ENCODE measurements around the gene OR8D2.

The OR8D2 gene

GRCh38 chr11:124331873-124332272 is 11.9 kb upstream of the OR8D2 start:
- FAIRE-seq (no peak), DNase-seq (ENCODE audit: insufficient read length, low spot score) (no peak)
- no peak for TF ChIP-seq CTCF (IDR thresholded peaks at IDR 0.05; ENCODE audit: insufficient read depth, missing control alignments)

- TF ChIP-seq CTCF (IDR thresholded peaks at IDR 0.05; ENCODE audit: insufficient read depth, missing control alignments), result no peak
- no peak for FAIRE-seq
- no peak for DNase-seq (ENCODE audit: insufficient read length, low spot score)
Measured at GRCh38 chr11:124329787-124330478, 9.9 kb upstream of the OR8D2 start.

- DNase-seq (ENCODE audit: insufficient read length, low spot score), result no peak
- TF ChIP-seq CTCF (IDR thresholded peaks at IDR 0.05; ENCODE audit: insufficient read depth, missing control alignments), result no peak
- FAIRE-seq, result no peak
Measured at GRCh38 chr11:124327775-124328174, 7.8 kb upstream of the OR8D2 start.

GRCh38 chr11:124322356-124322755 is 2.4 kb upstream of the OR8D2 start:
- DNase-seq (ENCODE audit: insufficient read length, low spot score) (no peak), FAIRE-seq (no peak)
- no peak for TF ChIP-seq CTCF (IDR thresholded peaks at IDR 0.05; ENCODE audit: insufficient read depth, missing control alignments)

- DNase-seq (ENCODE audit: insufficient read length, low spot score), result no peak
- no peak for FAIRE-seq
- TF ChIP-seq CTCF (IDR thresholded peaks at IDR 0.05; ENCODE audit: insufficient read depth, missing control alignments), result no peak
Measured at GRCh38 chr11:124315052-124315451, 4.9 kb downstream of the OR8D2 start.

GRCh38 chr11:124313849-124314248 is 6.1 kb downstream of the OR8D2 start, which contains the start of gene OR8D1:
Gene OR8D1 (minus strand): TSS chr11:124313949. CDS start chr11:124310766, 3,183 bp downstream.
- TF ChIP-seq CTCF (IDR thresholded peaks at IDR 0.05; ENCODE audit: insufficient read depth, missing control alignments), result no peak
- no peak for FAIRE-seq
- no peak for DNase-seq (ENCODE audit: insufficient read length, low spot score)

- no peak for TF ChIP-seq CTCF (IDR thresholded peaks at IDR 0.05; ENCODE audit: insufficient read depth, missing control alignments)
- DNase-seq (ENCODE audit: insufficient read length, low spot score) (no peak), FAIRE-seq (no peak)
Measured at GRCh38 chr11:124313131-124313530, 6.9 kb downstream of the OR8D2 start.
